ENCODE results near the gene DEDD2.
"Not testable (repeated sequence)": the region's sequence is repeated elsewhere in the genome, so short reads cannot be mapped to it uniquely, and the experiment has no call there.

DEDD2 gene

GRCh38 chr19:42217520-42218437, at the start of gene DEDD2:
DEDD2 (minus strand) TSS chr19:42217677; CDS start chr19:42217007, 670 bp downstream.
- H3K27ac ChIP-seq = peak within 1 kb of the TSS; percentile 85

GRCh38 chr19:42266928-42267603, 49.6 kb upstream of the DEDD2 start:
- H3K27ac ChIP-seq; DNase-seq (ENCODE audit: low read depth, low spot score): not testable (repeated sequence)

More at GRCh38 chr19:42217520-42218437, at the start of gene DEDD2:
- DNase-seq (ENCODE audit: low read depth, low spot score) = peak; percentile 94

- H3K27ac ChIP-seq; DNase-seq (ENCODE audit: low read depth, low spot score): not testable (repeated sequence)
These were observed 48.6 kb upstream of the DEDD2 start for GRCh38 chr19:42266105-42266504.

GRCh38 chr19:42261763-42262162, 44.3 kb upstream of the DEDD2 start:
- DNase-seq (ENCODE audit: low read depth, low spot score) = no peak
- no peak overlapping the region for H3K27ac ChIP-seq

GRCh38 chr19:42257842-42258241, 40.4 kb upstream of the DEDD2 start:
- not testable (repeated sequence) for DNase-seq (ENCODE audit: low read depth, low spot score)

GRCh38 chr19:42255766-42256745, 38.6 kb upstream of the DEDD2 start:
- no peak for DNase-seq (ENCODE audit: low read depth, low spot score)
- peak overlapping the region; percentile 93 for H3K27ac ChIP-seq

More at GRCh38 chr19:42257842-42258241, 40.4 kb upstream of the DEDD2 start:
- not testable (repeated sequence) for H3K27ac ChIP-seq

GRCh38 chr19:42254850-42255765, 37.6 kb upstream of the DEDD2 start, which contains the start of gene ERF:
ERF (minus strand) TSS chr19:42255128; CDS start chr19:42254999, 129 bp downstream.
- DNase-seq (ENCODE audit: low read depth, low spot score) = no peak

GRCh38 chr19:42254089-42254849, 36.8 kb upstream of the DEDD2 start:
- peak overlapping the region; percentile 93 for H3K27ac ChIP-seq
- no peak for DNase-seq (ENCODE audit: low read depth, low spot score)

More at GRCh38 chr19:42254850-42255765, 37.6 kb upstream of the DEDD2 start, which contains the start of gene ERF:
- peak within 1 kb of the TSS; percentile 93 for H3K27ac ChIP-seq

- H3K27ac ChIP-seq = peak overlapping the region; percentile 93
- DNase-seq (ENCODE audit: low read depth, low spot score) = no peak
These were observed 36.0 kb upstream of the DEDD2 start for GRCh38 chr19:42253245-42254088.

GRCh38 chr19:42252365-42253244, 35.1 kb upstream of the DEDD2 start:
- no peak for DNase-seq (ENCODE audit: low read depth, low spot score)
- H3K27ac ChIP-seq = peak overlapping the region; percentile 93

- peak overlapping the region; percentile 93 for H3K27ac ChIP-seq
- DNase-seq (ENCODE audit: low read depth, low spot score) = no peak
These were observed 34.3 kb upstream of the DEDD2 start for GRCh38 chr19:42251572-42252358.

- H3K27ac ChIP-seq = peak overlapping the region; percentile 93
- no peak for DNase-seq (ENCODE audit: low read depth, low spot score)
These were observed 33.4 kb upstream of the DEDD2 start for GRCh38 chr19:42250666-42251531.

GRCh38 chr19:42250183-42250665, 32.7 kb upstream of the DEDD2 start:
- peak overlapping the region; percentile 93 for H3K27ac ChIP-seq
- DNase-seq (ENCODE audit: low read depth, low spot score) = no peak

- DNase-seq (ENCODE audit: low read depth, low spot score) = no peak
- H3K27ac ChIP-seq = peak overlapping the region; percentile 93
These were observed 32.3 kb upstream of the DEDD2 start for GRCh38 chr19:42249769-42250168.

All from epithelial cell of prostate (primary cell).